Upper lobe of left lung (tissue), 4 donors: ENCODE measurements around the gene RGS5.

Experiments
- POLR2A ChIP-seq, 4 donors: fragments of 450-650 bp; IDR thresholded peaks; one replicate each; pipeline ENCODE4 v1.5.1; 2016 to 2017; ENCODE audit warnings: antibody characterized with exemption in 4 of 4, mild to moderate bottlenecking in 2 of 4
- TF ChIP-seq, protein P1 (sequence below), 6 experiments: fragments of 450-650 bp in 4 of 6; fragments of 200-600 bp in 2 of 6; sonication (generic) in 2 of 6; IDR thresholded peaks; one replicate each; pipeline ENCODE4 v1.5.1; 2016 to 2019; ENCODE audit warnings: antibody characterized with exemption in 6 of 6

GRCh38 chr1:163107655-163108054 lies 95.1 kb downstream of the RGS5 start:
- TF ChIP-seq, protein P1, sequence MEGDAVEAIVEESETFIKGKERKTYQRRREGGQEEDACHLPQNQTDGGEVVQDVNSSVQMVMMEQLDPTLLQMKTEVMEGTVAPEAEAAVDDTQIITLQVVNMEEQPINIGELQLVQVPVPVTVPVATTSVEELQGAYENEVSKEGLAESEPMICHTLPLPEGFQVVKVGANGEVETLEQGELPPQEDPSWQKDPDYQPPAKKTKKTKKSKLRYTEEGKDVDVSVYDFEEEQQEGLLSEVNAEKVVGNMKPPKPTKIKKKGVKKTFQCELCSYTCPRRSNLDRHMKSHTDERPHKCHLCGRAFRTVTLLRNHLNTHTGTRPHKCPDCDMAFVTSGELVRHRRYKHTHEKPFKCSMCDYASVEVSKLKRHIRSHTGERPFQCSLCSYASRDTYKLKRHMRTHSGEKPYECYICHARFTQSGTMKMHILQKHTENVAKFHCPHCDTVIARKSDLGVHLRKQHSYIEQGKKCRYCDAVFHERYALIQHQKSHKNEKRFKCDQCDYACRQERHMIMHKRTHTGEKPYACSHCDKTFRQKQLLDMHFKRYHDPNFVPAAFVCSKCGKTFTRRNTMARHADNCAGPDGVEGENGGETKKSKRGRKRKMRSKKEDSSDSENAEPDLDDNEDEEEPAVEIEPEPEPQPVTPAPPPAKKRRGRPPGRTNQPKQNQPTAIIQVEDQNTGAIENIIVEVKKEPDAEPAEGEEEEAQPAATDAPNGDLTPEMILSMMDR (IDR thresholded peaks at IDR 0.05): no peak
- TF ChIP-seq POLR2A (IDR thresholded peaks at IDR 0.05): no peak
